WERI-Rb-1 (cell line): ENCODE results near the gene ANKRD36C.
"Not testable (repeated sequence)": the region's sequence is repeated elsewhere in the genome, so short reads cannot be mapped to it uniquely, and the experiment has no call there.

Experiments
- DNase-seq: peaks from one replicate; pipeline ENCODE4 v3.0.0-alpha.2; 2020
- H3K27ac ChIP-seq: fragments of 250-450 bp; sonication (Bioruptor Pico); 2 replicates; pipeline ENCODE4 v1.5.1; 2020; ENCODE audit warnings: mild to moderate bottlenecking, moderate library complexity
- H3K27me3 ChIP-seq: fragments of 250-450 bp; sonication (Bioruptor Pico); 2 replicates; pipeline ENCODE4 v1.5.1; 2021; ENCODE audit warnings: mild to moderate bottlenecking, low read depth, moderate library complexity; ENCODE audit not compliant: insufficient read depth, severe bottlenecking
- H3K36me3 ChIP-seq: fragments of 250-450 bp; sonication (Bioruptor Pico); 2 replicates; pipeline ENCODE4 v1.5.1; 2020; ENCODE audit warnings: mild to moderate bottlenecking, moderate library complexity
- H3K4me3 ChIP-seq: 2 replicates; pipeline ENCODE4 v1.5.1; 2011; ENCODE audit warnings: low read depth, mild to moderate bottlenecking, control low read depth, low read length
- H3K9me3 ChIP-seq: fragments of 250-450 bp; sonication (Bioruptor Pico); 2 replicates; pipeline ENCODE4 v1.5.1; 2021; ENCODE audit warnings: mild to moderate bottlenecking, moderate library complexity; ENCODE audit not compliant: severe bottlenecking
- TF ChIP-seq, protein P1 (sequence below): IDR thresholded peaks from 2 replicates; pipeline ENCODE4 v1.5.1; 2011; ENCODE audit warnings: low read depth, mild to moderate bottlenecking, control low read depth, inconsistent platforms, low read length

Gene ANKRD36C

GRCh38 chr2:96022701-96023447 is 31.2 kb upstream of the ANKRD36C start:
- not testable (repeated sequence) for H3K4me3 ChIP-seq, H3K27ac ChIP-seq, H3K36me3 ChIP-seq, H3K27me3 ChIP-seq, H3K9me3 ChIP-seq
- DNase-seq, result peak; percentile 89
- TF ChIP-seq, protein P1, sequence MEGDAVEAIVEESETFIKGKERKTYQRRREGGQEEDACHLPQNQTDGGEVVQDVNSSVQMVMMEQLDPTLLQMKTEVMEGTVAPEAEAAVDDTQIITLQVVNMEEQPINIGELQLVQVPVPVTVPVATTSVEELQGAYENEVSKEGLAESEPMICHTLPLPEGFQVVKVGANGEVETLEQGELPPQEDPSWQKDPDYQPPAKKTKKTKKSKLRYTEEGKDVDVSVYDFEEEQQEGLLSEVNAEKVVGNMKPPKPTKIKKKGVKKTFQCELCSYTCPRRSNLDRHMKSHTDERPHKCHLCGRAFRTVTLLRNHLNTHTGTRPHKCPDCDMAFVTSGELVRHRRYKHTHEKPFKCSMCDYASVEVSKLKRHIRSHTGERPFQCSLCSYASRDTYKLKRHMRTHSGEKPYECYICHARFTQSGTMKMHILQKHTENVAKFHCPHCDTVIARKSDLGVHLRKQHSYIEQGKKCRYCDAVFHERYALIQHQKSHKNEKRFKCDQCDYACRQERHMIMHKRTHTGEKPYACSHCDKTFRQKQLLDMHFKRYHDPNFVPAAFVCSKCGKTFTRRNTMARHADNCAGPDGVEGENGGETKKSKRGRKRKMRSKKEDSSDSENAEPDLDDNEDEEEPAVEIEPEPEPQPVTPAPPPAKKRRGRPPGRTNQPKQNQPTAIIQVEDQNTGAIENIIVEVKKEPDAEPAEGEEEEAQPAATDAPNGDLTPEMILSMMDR, result peak; percentile 84

GRCh38 chr2:96022126-96022525 is 30.5 kb upstream of the ANKRD36C start:
- not testable (repeated sequence) for DNase-seq

GRCh38 chr2:96021142-96021541 is 29.5 kb upstream of the ANKRD36C start:
- H3K27ac ChIP-seq, result not testable (repeated sequence)

More at GRCh38 chr2:96022126-96022525, 30.5 kb upstream of the ANKRD36C start:
- H3K27ac ChIP-seq, H3K9me3 ChIP-seq, H3K27me3 ChIP-seq, H3K36me3 ChIP-seq, H3K4me3 ChIP-seq: not testable (repeated sequence)

GRCh38 chr2:96019909-96020590 is 28.4 kb upstream of the ANKRD36C start:
- H3K9me3 ChIP-seq, H3K27me3 ChIP-seq, H3K36me3 ChIP-seq, H3K27ac ChIP-seq, H3K4me3 ChIP-seq, DNase-seq: not testable (repeated sequence)

More at GRCh38 chr2:96021142-96021541, 29.5 kb upstream of the ANKRD36C start:
- H3K27me3 ChIP-seq, H3K4me3 ChIP-seq, DNase-seq, H3K36me3 ChIP-seq, H3K9me3 ChIP-seq: not testable (repeated sequence)

DNA sequence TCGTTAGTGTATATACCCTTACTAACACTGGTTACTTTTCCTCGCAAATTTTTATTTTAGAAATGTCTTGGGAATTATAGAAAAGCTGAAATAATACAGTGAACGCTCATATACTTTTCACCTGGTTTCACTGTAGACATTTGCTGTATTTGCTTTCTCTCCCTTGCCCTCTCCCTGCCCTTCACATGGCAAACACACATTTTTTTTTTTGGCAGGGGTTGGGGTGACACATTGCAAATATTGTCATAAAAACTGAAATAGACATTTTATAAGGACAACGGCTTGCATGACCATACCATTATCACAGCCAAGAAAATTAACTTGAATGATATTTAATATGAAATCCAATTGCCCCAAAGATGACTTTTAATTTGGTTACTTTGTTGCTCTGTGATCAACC is 24.7 kb upstream of the ANKRD36C start:
- not testable (repeated sequence) for H3K9me3 ChIP-seq, H3K27me3 ChIP-seq, H3K27ac ChIP-seq, H3K4me3 ChIP-seq, H3K36me3 ChIP-seq, DNase-seq

GRCh38 chr2:96012792-96013264 is 21.2 kb upstream of the ANKRD36C start:
- not testable (repeated sequence) for DNase-seq, H3K4me3 ChIP-seq, H3K36me3 ChIP-seq, H3K9me3 ChIP-seq, H3K27ac ChIP-seq, H3K27me3 ChIP-seq

- H3K4me3 ChIP-seq, H3K9me3 ChIP-seq, H3K27me3 ChIP-seq, H3K27ac ChIP-seq, H3K36me3 ChIP-seq, DNase-seq: not testable (repeated sequence)
Measured at GRCh38 chr2:96012086-96012791, 20.6 kb upstream of the ANKRD36C start.

DNA sequence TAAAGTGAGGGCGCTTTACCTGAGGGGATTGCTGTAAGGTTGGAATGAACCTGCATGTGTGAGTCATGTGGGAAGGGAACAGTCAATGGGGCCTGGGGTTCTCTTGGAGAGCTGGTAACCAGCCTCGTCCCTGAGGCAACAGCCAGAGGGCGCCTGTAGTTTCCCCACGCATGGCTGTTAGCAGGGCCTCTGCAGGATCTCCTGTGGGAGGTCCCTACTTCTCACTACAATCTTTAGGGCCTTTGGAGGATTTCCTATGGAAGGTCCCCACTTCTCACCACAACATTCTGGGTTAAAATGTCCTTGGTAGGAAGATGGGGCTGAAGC is 19.5 kb upstream of the ANKRD36C start:
- H3K27me3 ChIP-seq, H3K27ac ChIP-seq, H3K9me3 ChIP-seq, H3K36me3 ChIP-seq, H3K4me3 ChIP-seq: not testable (repeated sequence)
- TF ChIP-seq, protein P1, result peak; percentile 41
- peak; percentile 49 for DNase-seq

DNA sequence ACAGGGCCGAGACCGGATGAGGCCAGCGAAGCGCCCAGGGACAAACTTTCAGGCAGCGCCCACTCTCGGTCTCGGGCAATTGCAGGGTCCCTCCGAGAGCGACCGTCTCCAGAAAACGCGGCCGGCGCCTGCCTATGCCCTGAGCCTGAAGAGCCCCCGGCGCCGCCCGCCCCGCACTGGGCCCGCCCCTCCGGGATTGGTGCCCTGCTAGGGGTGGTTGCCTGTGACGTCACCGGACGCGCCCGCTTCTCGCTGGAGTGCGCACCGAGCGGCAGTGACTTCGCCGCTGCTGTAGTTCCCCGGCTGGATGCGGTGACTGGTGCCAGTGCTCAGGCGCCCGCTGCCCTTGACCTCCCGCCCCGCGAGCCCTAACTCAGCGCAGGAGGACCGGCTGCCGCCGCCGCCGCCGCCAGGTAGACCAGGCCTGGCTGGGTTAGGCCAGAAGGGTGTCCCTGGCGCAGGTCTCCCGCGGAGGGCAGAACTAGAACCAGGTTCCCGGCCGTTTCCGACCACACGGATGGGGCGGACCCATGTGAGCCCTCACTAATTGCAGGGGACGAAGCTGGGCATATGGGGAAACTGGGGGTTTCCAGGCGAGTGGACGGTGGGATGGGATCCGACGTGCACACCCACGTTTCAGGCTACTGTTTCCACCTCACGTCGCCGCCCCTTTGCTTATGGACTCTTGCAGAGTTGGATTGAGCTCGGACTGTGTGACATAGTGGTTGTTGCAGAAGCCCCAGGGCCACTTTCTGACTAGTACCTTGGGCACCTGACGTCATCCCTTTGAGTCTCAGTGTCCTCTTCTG is 18.9 kb upstream of the ANKRD36C start:
- H3K36me3 ChIP-seq, H3K27me3 ChIP-seq, H3K27ac ChIP-seq, H3K9me3 ChIP-seq: not testable (repeated sequence)
- peak; percentile 96 for DNase-seq
- peak overlapping the region; percentile 46 for H3K4me3 ChIP-seq
